Measurements from ENCODE around the gene C1orf50. TPM values are rescaled to one million over a fixed set of nuclear protein-coding genes. Genes with fewer than 3 reads are reported as not detected.

The C1orf50 gene
- total RNA-seq, 1 experiment from 2014 or later: 3.8 TPM

DNA sequence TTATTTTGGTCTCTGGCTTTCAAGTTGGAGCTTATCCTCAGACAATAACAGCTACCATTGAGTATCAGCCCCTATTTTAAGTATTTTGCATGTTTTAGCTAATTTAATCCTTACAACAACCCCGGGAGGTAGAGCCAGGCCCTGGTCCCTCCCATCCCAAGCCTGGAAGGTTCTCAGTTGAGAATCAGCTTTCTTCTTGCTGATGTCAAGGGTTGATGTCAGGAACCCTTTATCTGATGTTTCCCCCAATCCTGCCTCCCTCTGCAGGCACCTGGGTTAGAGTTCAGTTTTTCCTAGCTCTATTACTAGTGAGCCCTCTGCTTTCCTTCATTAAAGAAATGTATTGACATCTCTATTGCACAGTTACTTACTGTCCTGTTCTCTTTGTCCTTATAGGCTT is 53.8 kb downstream of the C1orf50 start:
- Histone ChIP-seq H3K4me1 (peaks cover 37% of the 10 kb centered on the region), H3K4me3 (no peak overlapping the region), H3K27ac (no peak overlapping the region), H3K27me3 (no peaks in the 10 kb centered on the region), H3K36me3 (no peaks in the 10 kb centered on the region), H3K9me3 (replicated peaks) (no peaks in the 10 kb centered on the region)
- DNase-seq: no peak

DNA sequence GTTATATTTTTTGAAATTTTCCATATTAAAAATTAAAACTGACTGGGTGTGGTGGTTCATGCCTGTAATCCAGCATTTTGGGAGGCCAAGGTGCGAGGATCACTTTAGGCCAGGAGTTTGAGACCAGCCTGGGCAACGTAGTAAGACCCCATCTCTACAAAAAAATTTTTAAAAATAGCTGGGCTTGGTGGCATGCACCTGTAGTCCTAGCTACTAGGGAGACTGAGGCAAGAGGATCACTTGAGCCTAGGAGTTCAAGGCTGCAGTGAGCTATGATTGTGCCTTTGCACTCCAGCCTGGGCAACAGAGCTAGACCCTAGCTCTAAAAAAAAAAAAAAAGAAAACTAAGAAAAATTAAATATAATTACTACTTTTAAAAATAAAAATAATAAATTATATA is 54.6 kb downstream of the C1orf50 start:
- H3K4me3 ChIP-seq: no peak overlapping the region
- H3K27ac ChIP-seq: no peak overlapping the region
- H3K9me3 ChIP-seq (replicated peaks): no peaks in the 10 kb centered on the region
- H3K4me1 ChIP-seq: peaks cover 33% of the 10 kb centered on the region
- H3K27me3 ChIP-seq: no peaks in the 10 kb centered on the region
- no peaks in the 10 kb centered on the region for H3K36me3 ChIP-seq
- DNase-seq: no peak

DNA sequence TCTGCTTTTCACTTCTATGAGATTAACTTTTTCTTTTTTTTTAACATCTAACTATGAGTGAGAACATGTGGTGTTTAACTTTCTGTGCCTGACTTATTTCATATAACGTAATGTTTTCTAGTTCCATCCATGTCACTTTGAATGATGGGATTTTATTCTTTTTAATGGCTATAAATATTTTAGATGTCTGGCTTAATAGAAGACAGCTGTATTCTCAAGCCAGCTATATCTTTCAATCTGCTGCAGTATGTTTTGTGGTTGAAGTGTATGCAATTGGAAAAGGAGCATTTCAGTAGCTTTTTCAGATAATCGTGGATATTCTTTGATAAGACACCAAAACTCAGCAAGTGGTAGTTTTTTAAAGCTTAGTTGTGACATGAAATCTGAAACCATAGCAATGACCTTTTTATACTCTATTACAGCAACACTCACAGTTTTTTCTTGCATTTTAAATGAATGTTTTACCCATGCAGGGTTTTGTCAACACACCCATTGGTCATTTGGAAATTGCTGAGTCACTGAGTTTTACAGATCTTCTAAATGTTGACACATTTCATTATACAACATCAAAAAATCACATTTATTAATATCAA is 55.8 kb downstream of the C1orf50 start:
- DNase-seq: peak in 1 of 2 experiments; percentile 23
- peak overlapping the region; percentile 24 for H3K27ac ChIP-seq
- H3K36me3 ChIP-seq: no peaks in the 10 kb centered on the region
- H3K27me3 ChIP-seq: no peaks in the 10 kb centered on the region
- H3K4me1 ChIP-seq: peaks cover 28% of the 10 kb centered on the region
- no peaks in the 10 kb centered on the region for H3K9me3 ChIP-seq (replicated peaks)
- no peak overlapping the region for H3K4me3 ChIP-seq

DNA sequence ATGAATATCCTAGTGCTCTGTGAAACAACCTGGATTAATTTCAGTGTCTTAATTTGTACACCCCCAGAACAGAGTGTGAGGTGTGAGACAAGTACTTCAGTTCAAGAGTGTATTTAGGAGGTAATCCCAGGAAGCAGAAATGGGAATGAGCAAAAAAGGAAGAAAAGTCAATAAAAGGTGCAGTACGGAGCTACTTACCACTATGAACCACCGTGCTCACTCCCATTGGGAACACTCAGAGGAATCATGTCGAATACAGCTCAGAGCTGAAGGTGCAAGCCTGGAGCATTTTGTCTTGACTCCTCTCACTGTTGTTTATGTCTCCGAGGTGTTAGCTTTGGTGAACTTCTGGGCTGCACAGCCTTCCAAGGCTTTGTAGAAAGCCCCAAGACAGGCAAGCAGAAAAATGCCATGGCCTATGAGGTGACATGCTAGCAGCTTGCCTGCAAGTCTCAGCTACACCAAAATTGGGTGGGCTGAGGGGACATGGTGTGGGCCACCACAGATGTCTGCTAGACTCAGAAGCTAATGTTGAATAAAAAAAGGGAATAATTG is 57.5 kb downstream of the C1orf50 start:
- H3K36me3 ChIP-seq: no peaks in the 10 kb centered on the region

DNA sequence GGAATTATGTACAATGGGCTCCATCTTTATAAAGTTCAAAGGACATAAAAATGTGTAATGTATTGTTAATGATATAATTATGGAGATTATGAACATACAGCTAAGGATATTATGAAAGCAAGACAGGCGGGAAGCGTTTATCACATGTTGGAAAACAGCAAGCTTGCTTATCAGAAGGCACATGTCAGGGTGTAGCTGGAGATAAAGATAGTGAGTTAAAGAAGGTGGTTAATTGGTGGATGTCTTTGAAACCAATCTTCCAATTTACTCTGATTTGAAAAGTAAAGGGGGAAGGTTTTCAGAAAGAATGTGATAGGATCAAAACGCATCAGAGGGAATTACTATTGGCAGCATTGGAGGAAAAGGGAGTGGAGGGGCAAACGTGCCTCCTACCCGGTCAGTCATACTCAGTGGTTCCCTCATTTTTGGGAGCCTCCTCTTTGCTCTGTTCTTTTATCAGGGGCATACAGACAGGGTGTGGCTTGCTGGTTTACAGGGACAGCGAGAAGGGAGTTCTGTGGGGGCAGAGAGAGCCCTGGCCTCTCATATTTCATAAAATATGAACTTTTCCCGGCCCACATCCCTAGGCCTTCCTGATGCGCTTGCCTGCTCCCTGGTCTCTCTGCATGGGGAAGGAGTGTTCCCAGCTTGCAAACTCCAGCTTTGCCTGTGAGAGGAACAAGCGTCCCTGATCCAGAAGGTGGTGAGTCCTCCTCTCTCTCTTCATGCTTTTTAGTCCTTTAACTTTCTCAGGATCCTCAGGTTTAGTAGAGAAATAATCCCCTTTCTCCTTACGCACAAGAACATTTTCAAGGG is 58.2 kb downstream of the C1orf50 start:
- H3K36me3 ChIP-seq: no peaks in the 10 kb centered on the region
- no peak overlapping the region for H3K27ac ChIP-seq
- no peaks in the 10 kb centered on the region for H3K27me3 ChIP-seq
- peak; percentile 48 to 62 for DNase-seq
- no peaks in the 10 kb centered on the region for H3K9me3 ChIP-seq (replicated peaks)
- H3K4me1 ChIP-seq: peaks cover 26% of the 10 kb centered on the region
- H3K4me3 ChIP-seq: no peak overlapping the region; the same call in 1 of the 2 replicates

More for the DNA sequence above, 57.5 kb downstream of the C1orf50 start:
- H3K27ac ChIP-seq: peak overlapping the region; percentile 24; the same call in 1 of the 2 replicates
- peak in 1 of 2 experiments; percentile 42 for DNase-seq
- peaks cover 26% of the 10 kb centered on the region for H3K4me1 ChIP-seq
- peak overlapping the region; percentile 47 for H3K4me3 ChIP-seq
- no peaks in the 10 kb centered on the region for H3K9me3 ChIP-seq (replicated peaks)
- H3K27me3 ChIP-seq: no peaks in the 10 kb centered on the region

Other genes with a start within 250 kb of the C1orf50 start
- 104 TPM in 2 replicates for gene PPIH, start 108.8 kb upstream of the C1orf50 start, total RNA-seq (2014; rRNA removed; shearing (Covaris generic))
- 2,043 and 2,077 TPM in 2 replicates for gene YBX1, start 84.8 kb upstream of the C1orf50 start, total RNA-seq (2014; rRNA removed; shearing (Covaris generic))
- gene CLDN19, start 27.0 kb upstream of the C1orf50 start, total RNA-seq (2014; rRNA removed; shearing (Covaris generic)): 0.12 and 0.23 TPM in 2 replicates
- 47.2 and 47.8 TPM in 2 replicates for gene P3H1, start 221 bp upstream of the C1orf50 start, total RNA-seq (2014; rRNA removed; shearing (Covaris generic))
- gene TMEM269, start 17.7 kb downstream of the C1orf50 start, total RNA-seq (2014; rRNA removed; shearing (Covaris generic)): 0.05 and 0.06 TPM in 2 replicates
- 1.8 and 2.9 TPM in 2 replicates for gene ERMAP, start 49.9 kb downstream of the C1orf50 start, total RNA-seq (2014; rRNA removed; shearing (Covaris generic))
- 40.4 and 45.3 TPM in 2 replicates for gene SVBP, start 50.1 kb downstream of the C1orf50 start, total RNA-seq (2014; rRNA removed; shearing (Covaris generic))
- gene ZNF691, start 79.4 kb downstream of the C1orf50 start, total RNA-seq (2014; rRNA removed; shearing (Covaris generic)): 13.5 and 13.6 TPM in 2 replicates
- gene SLC2A1, start 191.6 kb downstream of the C1orf50 start, total RNA-seq (2014; rRNA removed; shearing (Covaris generic)): 64.8 and 73.2 TPM in 2 replicates